Osteocyte (in vitro differentiated cells): ENCODE data around the gene ABI3BP. TPM values are rescaled to one million over a fixed set of nuclear protein-coding genes. Genes with fewer than 3 reads are reported as not detected.

Experiments used
- DNase-seq: peaks from one replicate; pipeline ENCODE4 v3.0.0; 2021; ENCODE audit warnings: mixed read lengths; ENCODE audit not compliant: unreplicated experiment; ENCODE audit errors: extremely low spot score
- H3K27ac Mint-ChIP-seq: one replicate; pipeline ENCODE4 v1.8.0; 2021; ENCODE audit warnings: mild to moderate bottlenecking, mixed read lengths; ENCODE audit not compliant: unreplicated experiment
- H3K27me3 Mint-ChIP-seq: one replicate; pipeline ENCODE4 v1.8.0; 2021; ENCODE audit warnings: mixed read lengths; ENCODE audit not compliant: unreplicated experiment
- H3K36me3 Mint-ChIP-seq: one replicate; pipeline ENCODE4 v1.8.0; 2021; ENCODE audit warnings: mixed read lengths; ENCODE audit not compliant: unreplicated experiment
- H3K4me1 Mint-ChIP-seq: one replicate; pipeline ENCODE4 v1.8.0; 2021; ENCODE audit warnings: mixed read lengths; ENCODE audit not compliant: unreplicated experiment
- H3K4me3 Mint-ChIP-seq: one replicate; pipeline ENCODE4 v1.8.0; 2021; ENCODE audit warnings: mild to moderate bottlenecking, moderate library complexity, mixed read lengths; ENCODE audit not compliant: unreplicated experiment
- H3K9me3 Mint-ChIP-seq: one replicate; pipeline ENCODE4 v1.8.0; 2021; ENCODE audit warnings: mixed read lengths; ENCODE audit not compliant: unreplicated experiment
- CTCF ChIP-seq: fragments of 200-600 bp; sonication (generic); IDR thresholded peaks from 2 replicates; pipeline ENCODE4 v1.5.0; 2021; ENCODE audit warnings: antibody characterized with exemption, mild to moderate bottlenecking, moderate library complexity
- total RNA-seq: library from RNA; stranded (reverse); gene quantifications from 2 replicates; pipeline ENCODE4 v1.2.1, GENCODE V29; 2021

ABI3BP gene
- total RNA-seq, 1 donor from 2014 or later, result 157 TPM

GRCh38 chr3:100992231-100993012 lies 799 bp downstream of the ABI3BP start:
- H3K27ac Mint-ChIP-seq, result peak overlapping the region; percentile 90
- H3K4me3 Mint-ChIP-seq, result peak overlapping the region; percentile 82
- H3K27me3 Mint-ChIP-seq, result no peaks in the 10 kb centered on the region
- no peak for DNase-seq
- no peaks in the 10 kb centered on the region for H3K36me3 Mint-ChIP-seq
- H3K4me1 Mint-ChIP-seq, result peaks cover 56% of the 10 kb centered on the region
- no peak for TF ChIP-seq CTCF
- no peaks in the 10 kb centered on the region for H3K9me3 Mint-ChIP-seq

- H3K4me3 Mint-ChIP-seq, result no peak overlapping the region
- no peaks in the 10 kb centered on the region for H3K27me3 Mint-ChIP-seq
- DNase-seq, result no peak
- H3K36me3 Mint-ChIP-seq, result no peaks in the 10 kb centered on the region
- no peaks in the 10 kb centered on the region for H3K9me3 Mint-ChIP-seq
- no peak overlapping the region for H3K27ac Mint-ChIP-seq
- no peak for TF ChIP-seq CTCF
- peaks cover 51% of the 10 kb centered on the region for H3K4me1 Mint-ChIP-seq
These were observed 5.1 kb downstream of the ABI3BP start for GRCh38 chr3:100988080-100988479.

- peak overlapping the region; percentile 67 for H3K27ac Mint-ChIP-seq
- no peak for TF ChIP-seq CTCF
- peaks cover 4% of the 10 kb centered on the region for H3K36me3 Mint-ChIP-seq
- no peak overlapping the region for H3K4me3 Mint-ChIP-seq
- H3K9me3 Mint-ChIP-seq, result no peaks in the 10 kb centered on the region
- peaks cover 41% of the 10 kb centered on the region for H3K4me1 Mint-ChIP-seq
- no peak for DNase-seq
- no peaks in the 10 kb centered on the region for H3K27me3 Mint-ChIP-seq
These were observed 8.9 kb downstream of the ABI3BP start for GRCh38 chr3:100984308-100984707.

GRCh38 chr3:100982710-100983109 lies 10.5 kb downstream of the ABI3BP start:
- Mint-ChIP-seq H3K4me3 (peak overlapping the region; percentile 62), H3K4me1 (peaks cover 36% of the 10 kb centered on the region), H3K9me3 (no peaks in the 10 kb centered on the region), H3K36me3 (peaks cover 6% of the 10 kb centered on the region), H3K27ac (peak overlapping the region; percentile 88), H3K27me3 (no peaks in the 10 kb centered on the region)
- TF ChIP-seq CTCF, result no peak
- DNase-seq, result no peak

- Mint-ChIP-seq H3K36me3 (peaks cover 6% of the 10 kb centered on the region), H3K4me1 (peaks cover 36% of the 10 kb centered on the region), H3K27ac (peak overlapping the region; percentile 55), H3K27me3 (no peaks in the 10 kb centered on the region), H3K4me3 (no peak overlapping the region), H3K9me3 (peaks cover 5% of the 10 kb centered on the region)
- DNase-seq, result no peak
- no peak for TF ChIP-seq CTCF
These were observed 11.9 kb downstream of the ABI3BP start for GRCh38 chr3:100981164-100981911.
